HG03103 (cell line): ENCODE measurements around the gene IFT122.
"Not testable (repeated sequence)": the region's sequence is repeated elsewhere in the genome, so short reads cannot be mapped to it uniquely, and the experiment has no call there.

ENCODE experiments used
- ATAC-seq: cut with Tn5 transposase; IDR thresholded peaks from one replicate; pipeline ENCODE4 v1.9.1; 2021; ENCODE audit warnings: low read depth; ENCODE audit not compliant: unreplicated experiment

Gene IFT122

DNA sequence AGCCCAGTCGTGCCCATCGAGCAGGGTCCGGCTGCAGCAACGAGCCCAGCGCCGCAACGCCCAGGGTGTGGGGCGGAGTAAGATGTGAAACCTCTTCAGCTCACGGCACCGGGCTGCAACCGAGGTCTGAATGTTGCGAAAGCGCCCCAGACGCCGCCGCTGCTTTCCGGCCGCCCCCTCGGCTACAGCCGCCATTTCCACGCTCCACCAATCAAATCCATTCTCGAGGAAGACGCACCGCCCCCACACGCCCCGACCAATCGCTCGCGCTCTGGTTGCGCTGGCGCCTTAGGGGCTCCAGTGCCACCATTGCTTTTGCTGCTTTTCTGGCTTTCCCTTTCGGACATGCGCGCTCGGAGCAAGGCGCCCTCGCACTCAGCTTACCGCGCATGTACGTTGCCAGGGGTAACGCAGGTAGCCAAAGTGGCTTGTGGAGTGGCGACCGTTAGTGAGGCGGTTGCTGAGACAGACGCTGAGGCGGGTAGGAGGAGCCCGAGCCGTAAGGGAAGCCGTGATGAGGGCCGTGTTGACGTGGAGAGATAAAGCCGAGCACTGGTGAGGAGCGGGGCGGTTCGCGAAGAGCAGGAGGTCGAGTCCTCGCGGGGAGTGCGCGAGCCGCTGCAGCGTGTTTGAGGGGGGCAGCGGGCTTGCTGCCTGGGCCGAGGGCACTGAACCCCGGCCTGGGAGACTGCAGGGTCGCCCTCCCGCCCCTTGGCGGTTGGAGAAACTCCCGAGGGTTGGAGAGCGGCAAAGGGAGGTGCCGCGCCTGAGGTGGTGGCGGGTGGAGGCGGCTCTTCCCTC lies at the start of gene IFT122, which contains the start of gene MBD4:
Gene IFT122 (plus strand): TSS at position 408 of the 801 bp plus-strand sequence. CDS start 107 bp downstream, at position 515.
Gene MBD4 (minus strand): TSS at position 132 of the 801 bp plus-strand sequence. CDS start 115 bp downstream, at position 17.
- ATAC-seq = peak; percentile 80

DNA sequence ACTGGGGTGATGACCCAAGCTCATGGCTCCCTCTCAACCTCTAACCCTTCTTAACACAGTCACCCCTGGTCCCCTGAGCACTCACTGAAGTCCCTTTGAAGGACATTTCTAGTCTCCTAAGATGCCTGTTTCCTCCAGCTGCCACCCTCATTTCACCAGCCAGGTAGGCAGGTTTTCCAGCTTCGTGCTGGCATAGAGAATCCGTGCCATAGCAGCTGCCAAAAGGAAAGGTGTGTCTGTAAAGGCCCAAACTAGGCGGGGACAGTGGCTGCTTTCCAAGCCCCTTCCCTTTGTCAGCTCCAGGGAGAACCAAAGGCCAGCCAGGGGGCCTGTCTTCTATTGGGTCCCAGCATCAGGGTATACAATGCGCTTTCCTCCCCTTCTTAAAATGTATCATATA lies 48.4 kb upstream of the IFT122 start:
- not testable (repeated sequence) for ATAC-seq

DNA sequence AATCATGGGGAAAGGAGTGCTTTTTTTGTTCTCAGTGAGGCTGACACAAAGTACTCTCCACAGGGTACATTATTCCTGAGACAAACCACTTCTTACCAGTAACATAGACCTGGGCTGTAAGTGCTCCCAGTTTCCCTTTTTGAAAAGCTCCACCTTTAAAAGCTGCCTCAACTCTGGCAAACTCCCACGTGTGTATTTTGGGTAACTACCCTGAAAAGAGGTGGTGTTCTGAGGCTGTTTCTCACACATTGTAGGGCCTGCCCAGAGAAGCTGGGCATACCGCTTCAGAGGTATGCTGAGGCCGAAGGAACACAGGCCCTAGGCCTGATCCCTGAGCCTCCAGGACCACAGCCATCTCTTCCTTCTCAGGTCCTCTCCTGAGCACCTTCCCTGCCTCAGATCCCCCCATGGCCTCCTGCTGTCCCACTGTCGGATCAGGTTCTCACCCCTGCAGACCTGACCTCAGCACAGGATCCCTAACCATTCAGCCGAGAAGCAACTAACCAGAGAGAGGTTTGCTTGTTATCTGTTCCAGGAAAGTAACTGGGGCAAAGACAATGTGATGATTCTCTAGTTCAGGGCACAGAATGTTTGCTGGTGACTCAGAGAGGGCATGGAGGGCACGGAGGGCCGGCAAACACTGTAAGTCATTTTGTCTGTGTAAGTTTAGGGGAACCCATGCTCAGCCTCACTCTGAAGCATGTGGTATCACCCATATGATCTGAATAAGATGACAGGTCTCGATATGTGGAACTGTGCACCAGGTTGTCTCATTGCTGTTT lies 47.7 kb upstream of the IFT122 start:
- ATAC-seq = not testable (repeated sequence)

- no peak for ATAC-seq
These were observed 46.8 kb upstream of the IFT122 start for GRCh38 chr3:129393271-129393670.

GRCh38 chr3:129393760-129394564 lies 46.1 kb upstream of the IFT122 start:
- not testable (repeated sequence) for ATAC-seq

- no peak for ATAC-seq
These were observed 41.2 kb upstream of the IFT122 start for GRCh38 chr3:129398803-129399144.

DNA sequence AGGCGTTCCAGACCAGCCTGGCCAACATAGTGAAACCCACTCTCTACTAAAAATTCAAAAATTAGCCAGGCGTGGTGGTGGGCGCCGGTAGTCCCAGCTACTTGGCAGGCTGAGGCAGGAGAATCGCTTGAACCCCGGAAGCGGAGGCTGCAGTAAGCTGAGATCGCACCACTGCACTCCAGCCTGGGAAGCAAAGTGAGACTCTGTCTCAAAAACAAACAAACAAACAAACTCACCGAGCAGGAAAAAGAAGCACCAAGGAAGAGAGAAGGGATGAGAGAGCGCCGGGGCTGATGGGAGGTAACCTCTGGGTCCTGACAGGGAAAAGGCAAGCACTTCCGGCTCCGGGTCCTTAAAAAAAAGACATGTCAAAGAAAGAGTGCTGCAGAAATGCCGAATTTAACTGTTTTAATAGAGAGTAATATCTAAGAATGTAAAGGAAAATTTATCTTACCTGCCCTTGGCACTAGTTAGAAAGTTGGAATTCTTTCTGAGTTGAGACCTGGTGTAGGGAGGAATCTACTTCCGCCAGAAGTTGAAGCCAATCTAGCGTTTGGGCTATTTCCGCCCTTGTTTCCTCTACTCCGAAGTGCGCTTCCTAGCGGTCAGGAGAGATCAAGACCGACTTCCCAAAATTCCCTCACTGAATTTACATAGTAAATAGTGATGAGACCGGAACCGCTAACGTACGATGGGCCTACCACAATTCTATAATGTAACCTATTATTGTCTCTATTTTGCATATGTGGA lies 40.7 kb upstream of the IFT122 start:
- peak; percentile 82 for ATAC-seq

- no peak for ATAC-seq
These were observed 40.1 kb upstream of the IFT122 start for GRCh38 chr3:129399895-129400357.

- ATAC-seq = no peak
These were observed 37.8 kb upstream of the IFT122 start for GRCh38 chr3:129402210-129402609.

GRCh38 chr3:129402616-129403015 lies 37.4 kb upstream of the IFT122 start:
- ATAC-seq = no peak

GRCh38 chr3:129403450-129403849 lies 36.6 kb upstream of the IFT122 start:
- ATAC-seq = no peak

DNA sequence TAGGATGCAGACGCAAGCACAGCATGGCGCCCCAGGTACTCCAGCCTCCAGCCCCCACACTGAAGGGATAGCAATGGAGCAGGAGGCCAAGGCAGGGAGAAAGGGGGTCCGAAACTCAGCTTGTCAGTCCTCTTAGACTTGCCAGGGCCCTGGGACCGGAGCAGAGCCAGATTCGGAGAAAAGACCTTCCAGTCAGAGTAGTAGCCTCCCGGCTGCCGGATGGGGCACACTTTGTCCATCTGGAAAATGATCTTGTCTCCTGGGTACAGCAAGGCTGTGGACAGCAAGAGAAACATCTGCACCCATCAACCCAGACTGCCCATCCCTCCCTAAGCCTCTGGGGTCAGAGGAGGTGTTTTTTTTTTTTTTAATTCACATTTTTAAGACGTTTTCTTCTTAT lies 35.9 kb upstream of the IFT122 start:
- no peak for ATAC-seq

DNA sequence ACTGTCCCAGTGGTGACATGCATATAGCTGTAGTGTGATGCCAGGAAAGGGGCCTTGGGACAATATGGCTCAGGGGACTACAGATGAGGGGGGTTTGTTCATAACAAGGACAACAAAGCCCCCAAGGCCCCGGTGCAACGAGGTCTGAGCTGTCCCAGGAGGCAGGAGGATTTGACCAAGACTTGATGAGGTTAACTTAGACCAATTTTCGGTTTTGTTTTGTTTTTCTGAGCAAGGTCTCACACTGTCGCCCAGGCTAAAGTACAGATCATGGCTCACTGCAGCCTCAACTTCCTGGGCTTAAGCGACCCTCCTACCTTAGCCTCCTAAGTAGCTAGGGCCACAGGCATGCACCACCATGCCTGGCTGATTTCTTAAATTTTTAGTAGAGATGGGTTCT lies 35.4 kb upstream of the IFT122 start:
- peak; percentile 48 for ATAC-seq

GRCh38 chr3:129409541-129409940 lies 30.5 kb upstream of the IFT122 start:
- no peak for ATAC-seq

DNA sequence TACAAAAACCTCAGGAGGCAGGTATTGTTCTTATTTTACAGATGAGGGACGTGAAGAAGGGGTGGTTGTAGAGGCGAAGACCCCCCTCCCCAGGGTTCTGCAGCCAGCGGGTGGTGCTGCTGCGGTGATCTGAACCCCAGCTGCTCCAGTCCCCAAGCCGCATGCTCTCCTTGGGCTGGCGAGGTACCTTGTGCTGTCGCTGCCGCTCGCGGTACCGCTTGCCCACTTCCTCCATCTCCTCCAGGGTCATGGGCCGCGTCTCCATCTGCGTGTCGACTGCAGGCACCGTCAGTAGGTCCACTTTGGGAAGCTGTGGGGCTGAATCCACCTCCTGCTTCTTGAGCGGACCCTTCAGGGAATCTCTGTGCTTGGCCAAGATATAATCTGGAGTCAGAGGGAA lies 29.1 kb upstream of the IFT122 start:
- ATAC-seq = no peak

DNA sequence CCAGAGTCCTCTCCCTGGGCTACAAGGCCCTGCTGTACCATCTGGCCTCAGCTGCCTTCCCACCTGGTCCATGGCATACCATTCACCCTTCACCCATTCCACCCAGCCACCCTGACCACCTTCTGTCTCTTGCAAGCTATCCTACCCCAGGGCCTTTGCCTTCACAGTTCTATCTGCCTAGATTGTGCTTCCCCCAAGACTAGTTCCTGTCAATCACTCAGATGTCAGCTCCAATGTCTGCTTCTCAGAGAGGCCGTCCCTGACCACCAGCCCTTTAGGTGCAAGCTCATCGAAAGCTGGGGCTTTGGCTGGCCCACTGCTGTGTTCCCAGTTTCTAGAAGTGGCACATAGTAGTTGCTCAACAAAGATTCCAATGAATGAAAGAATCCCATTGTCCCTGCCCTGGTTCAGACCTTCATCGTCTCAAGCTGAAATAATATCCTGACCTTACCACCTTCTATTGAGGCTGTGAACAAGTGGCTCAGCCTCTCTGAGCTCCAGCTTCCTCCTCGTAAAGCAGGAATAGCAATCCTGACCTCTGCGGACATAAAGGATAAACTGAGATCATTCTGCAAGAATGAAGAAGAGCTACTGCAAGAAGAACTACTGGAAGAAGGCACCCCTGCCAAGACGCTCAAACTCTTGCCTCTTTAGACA lies 27.4 kb upstream of the IFT122 start:
- ATAC-seq = no peak

DNA sequence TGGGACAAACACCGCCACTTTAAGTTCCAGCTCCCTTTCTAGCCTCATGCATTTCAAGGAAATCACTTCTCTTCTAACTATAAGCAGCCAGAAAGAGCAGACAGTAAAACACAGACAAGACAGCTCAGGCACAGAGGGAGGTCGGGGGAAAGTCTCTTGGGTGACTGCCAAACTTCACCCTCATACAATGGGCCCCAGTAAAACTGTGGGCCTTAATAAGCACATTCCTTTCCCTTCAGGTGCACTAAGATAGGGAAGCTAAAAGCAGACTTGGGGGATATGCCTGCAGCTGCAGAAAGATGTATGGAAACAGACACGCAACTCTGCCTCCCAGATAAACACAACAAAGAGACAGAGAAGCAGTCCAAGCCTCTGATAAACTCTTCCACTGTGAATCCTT lies 26.8 kb upstream of the IFT122 start:
- ATAC-seq = not testable (repeated sequence)

DNA sequence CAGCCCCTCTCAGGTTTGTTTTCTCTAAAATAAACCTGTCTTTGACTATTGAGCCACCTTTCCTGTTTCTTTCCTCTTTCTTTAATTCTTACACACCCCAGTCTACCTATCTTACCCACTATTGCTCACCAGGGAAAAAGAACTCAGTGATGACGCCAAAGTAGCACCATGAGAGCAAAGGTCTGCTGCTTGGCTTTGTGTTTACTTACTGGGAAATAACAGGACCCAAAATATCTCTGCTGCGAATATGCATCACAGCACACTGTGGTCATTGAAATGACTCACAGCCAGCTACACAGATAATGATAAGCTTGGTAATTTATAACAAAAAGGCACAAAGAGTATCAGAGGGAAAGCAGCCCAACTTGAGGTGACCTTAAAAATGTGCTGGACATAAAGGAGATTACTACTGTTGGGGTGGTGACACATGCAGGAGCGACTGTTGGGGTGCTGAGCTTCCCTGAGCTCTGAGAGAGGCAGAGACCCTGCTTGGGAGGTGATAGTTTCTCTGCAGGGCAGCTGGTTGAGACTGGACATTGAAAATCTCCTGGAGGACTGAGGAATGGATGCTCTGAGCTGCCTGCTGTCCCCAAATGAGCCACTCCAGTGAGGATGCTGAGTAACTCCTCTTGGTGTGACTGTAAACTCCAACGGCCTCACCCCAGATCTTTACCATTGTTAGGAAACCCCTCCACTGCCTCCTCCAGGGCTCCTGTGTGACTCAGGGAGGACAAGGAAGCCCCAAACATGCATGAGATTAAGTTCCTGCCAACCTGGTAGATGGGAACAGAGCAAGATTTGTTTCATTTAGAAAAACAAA lies 26.1 kb upstream of the IFT122 start:
- ATAC-seq = peak; percentile 72

- no peak for ATAC-seq
These were observed 24.6 kb upstream of the IFT122 start for GRCh38 chr3:129415378-129415777.
